CD8-positive, alpha-beta memory T cell (primary cell): ENCODE results near the gene PDGFD. TPM values are rescaled to one million over a fixed set of nuclear protein-coding genes. Genes with fewer than 3 reads are reported as not detected.

Experiments
- CTCF ChIA-PET: fragments of 350-600 bp; sonication (Branson Sonifier 250); formaldehyde crosslinking; loops from one replicate; lab custom pipeline; 2021; ENCODE audit warnings: antibody characterized with exemption; lab: Charles Lee
- POLR2A ChIA-PET: fragments of 350-600 bp; sonication (Branson Sonifier 250); formaldehyde crosslinking; loops from one replicate; lab custom pipeline; 2021; ENCODE audit warnings: antibody characterized with exemption; lab: Charles Lee
- DNase-seq, 5 donors: peaks; one replicate each; pipeline versions ENCODE4 v3.0.0 to v3.0.0-alpha.2; 2020 to 2022; ENCODE audit warnings: mixed read lengths in 1 of 5
- H3K27ac ChIP-seq: one replicate; pipeline ENCODE4 v1.7.0; 2013; ENCODE audit warnings: low read depth, mild to moderate bottlenecking, low read length, moderate library complexity
- H3K27me3 ChIP-seq: 2 replicates; pipeline ENCODE4 v1.7.0; 2013; ENCODE audit warnings: low read length, mild to moderate bottlenecking; ENCODE audit not compliant: insufficient read depth, poor library complexity, severe bottlenecking
- H3K36me3 ChIP-seq: 2 replicates; pipeline ENCODE4 v1.7.0; 2013; ENCODE audit warnings: mild to moderate bottlenecking, low read length, moderate library complexity; ENCODE audit not compliant: insufficient read depth
- H3K4me1 ChIP-seq: 2 replicates; pipeline ENCODE4 v1.7.0; 2013; ENCODE audit warnings: mild to moderate bottlenecking, low read length, moderate library complexity; ENCODE audit not compliant: insufficient read depth
- H3K4me3 ChIP-seq: 2 replicates; pipeline ENCODE4 v1.7.0; 2013; ENCODE audit warnings: mild to moderate bottlenecking, low read length
- H3K9me3 ChIP-seq: 2 replicates; pipeline ENCODE4 v1.7.0; 2013; ENCODE audit warnings: mild to moderate bottlenecking, low read length
- H3K27ac Mint-ChIP-seq, 8 donors: one replicate each; pipeline ENCODE4 v1.8.0; 2020 to 2021; ENCODE audit warnings: mixed read lengths in 8 of 8, mild to moderate bottlenecking in 6 of 8, inconsistent platforms in 3 of 8, moderate library complexity in 3 of 8
- H3K27me3 Mint-ChIP-seq, 2 donors: one replicate each; pipeline ENCODE4 v1.8.0; 2020 to 2021; ENCODE audit warnings: mixed read lengths in 2 of 2, mild to moderate bottlenecking in 1 of 2, moderate library complexity in 1 of 2
- H3K36me3 Mint-ChIP-seq, 3 donors: one replicate each; pipeline ENCODE4 v1.8.0; 2020 to 2021; ENCODE audit warnings: mixed read lengths in 3 of 3, inconsistent platforms in 1 of 3, mild to moderate bottlenecking in 1 of 3
- H3K4me1 Mint-ChIP-seq, 3 donors: one replicate each; pipeline ENCODE4 v1.8.0; 2020 to 2021; ENCODE audit warnings: mixed read lengths in 3 of 3, inconsistent platforms in 1 of 3, mild to moderate bottlenecking in 1 of 3
- H3K4me3 Mint-ChIP-seq, 7 donors: one replicate each; pipeline ENCODE4 v1.8.0; 2020 to 2021; ENCODE audit warnings: mixed read lengths in 7 of 7, mild to moderate bottlenecking in 6 of 7, moderate library complexity in 4 of 7, inconsistent platforms in 2 of 7
- H3K9me3 Mint-ChIP-seq, 5 donors: one replicate each; pipeline ENCODE4 v1.8.0; 2020 to 2022; ENCODE audit warnings: mixed read lengths in 5 of 5, mild to moderate bottlenecking in 3 of 5, moderate library complexity in 2 of 5, inconsistent platforms in 1 of 5
- polyA plus RNA-seq: library from polyadenylated mRNA; unstranded; fragments of 300-500 nt; fragmentation: Illumina TruSeq; gene quantifications from one replicate; pipeline ENCODE4 v1.2.3, GENCODE V29; 2021
- total RNA-seq, 2 experiments: library from RNA; stranded (reverse); gene quantifications; one replicate each; pipeline ENCODE4 v1.2.3, GENCODE V29; 2021

Gene PDGFD
- total and polyA plus RNA-seq, 3 experiments from 2014 or later: 0.15 to 8.1 (median 0.29) TPM

DNA sequence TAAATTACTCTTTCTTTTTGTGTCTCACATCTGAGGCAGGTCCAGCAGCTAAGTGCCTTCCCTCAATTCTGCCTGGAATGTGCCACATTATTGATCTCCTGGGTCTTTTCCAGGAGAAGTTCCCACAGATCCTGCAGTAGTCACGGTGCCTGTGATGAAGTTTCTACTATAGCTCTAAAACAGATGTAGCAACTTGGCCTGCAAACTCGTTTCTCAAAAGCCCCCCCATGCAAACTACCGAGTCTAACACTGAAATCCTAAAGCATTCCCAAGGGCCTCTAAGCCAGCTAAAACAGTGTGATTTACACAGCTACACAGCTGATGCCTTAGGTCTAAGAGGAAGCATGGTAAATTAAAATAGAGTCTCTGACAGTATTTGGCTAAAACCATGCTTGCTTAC, 73.2 kb downstream of the PDGFD start:
- ChIA-PET CTCF (no interaction called here), POLR2A (no interaction called here)
- no peak overlapping the region for H3K27ac ChIP-seq
- H3K4me3 ChIP-seq: no peak overlapping the region
- H3K36me3 ChIP-seq: no peaks in the 10 kb centered on the region
- Mint-ChIP-seq H3K36me3 (no peaks in the 10 kb centered on the region), H3K27ac (no peak overlapping the region), H3K27me3 (peaks cover 0 to 2% of the 10 kb centered on the region in 2 donors), H3K4me3 (no peak overlapping the region), H3K4me1 (no peaks in the 10 kb centered on the region), H3K9me3 (no peaks in the 10 kb centered on the region)
- no peaks in the 10 kb centered on the region for H3K4me1 ChIP-seq
- DNase-seq: no peak
- H3K9me3 ChIP-seq: no peaks in the 10 kb centered on the region
- H3K27me3 ChIP-seq: no peaks in the 10 kb centered on the region

DNA sequence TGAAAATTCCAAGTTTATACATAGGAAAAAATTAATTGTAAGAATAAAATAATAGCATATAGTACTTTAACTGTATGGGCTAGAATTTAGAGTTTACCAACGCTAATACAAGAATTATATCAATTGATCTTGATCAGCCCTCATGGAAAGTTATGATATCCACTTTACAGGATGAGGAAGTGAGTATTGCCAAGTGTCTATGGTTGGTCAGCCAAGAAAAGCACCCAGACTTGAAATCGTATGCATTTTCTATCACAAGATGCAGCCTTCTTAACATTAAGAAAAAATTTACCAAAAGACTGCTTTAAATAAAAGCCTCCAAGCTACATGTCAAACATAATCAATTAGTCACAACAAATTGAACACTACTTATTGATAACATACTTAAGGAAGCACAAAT, 74.5 kb downstream of the PDGFD start:
- Mint-ChIP-seq H3K9me3 (no peaks in the 10 kb centered on the region), H3K36me3 (no peaks in the 10 kb centered on the region), H3K4me3 (no peak overlapping the region), H3K27ac (no peak overlapping the region), H3K27me3 (peaks cover 0 to 2% of the 10 kb centered on the region in 2 donors), H3K4me1 (no peaks in the 10 kb centered on the region)
- POLR2A ChIA-PET: no interaction called here
- H3K27ac ChIP-seq: no peak overlapping the region
- no peaks in the 10 kb centered on the region for H3K9me3 ChIP-seq
- no peaks in the 10 kb centered on the region for H3K27me3 ChIP-seq
- H3K4me3 ChIP-seq: no peak overlapping the region
- H3K4me1 ChIP-seq: no peaks in the 10 kb centered on the region
- no peaks in the 10 kb centered on the region for H3K36me3 ChIP-seq
- DNase-seq: no peak
- CTCF ChIA-PET: no interaction called here

DNA sequence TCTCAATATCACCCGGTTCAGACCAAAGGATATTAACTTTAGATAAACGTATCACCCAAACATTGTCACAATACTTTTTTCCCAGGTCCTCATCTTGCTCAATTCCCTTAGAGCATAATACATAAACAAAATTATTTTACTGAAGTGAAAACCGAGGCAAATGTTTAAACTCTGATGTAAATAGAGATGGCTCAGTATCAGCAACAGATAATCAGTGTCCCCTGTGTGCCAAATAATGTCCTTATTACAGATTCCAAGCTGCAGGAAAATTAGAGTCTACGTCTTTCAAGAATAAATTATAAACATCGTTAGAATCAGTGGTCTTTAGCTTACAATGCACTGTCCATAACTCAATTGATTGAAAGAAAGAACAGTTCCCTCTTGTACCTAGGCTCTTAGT, 77.3 kb downstream of the PDGFD start:
- no peak overlapping the region for H3K4me3 Mint-ChIP-seq
- H3K36me3 Mint-ChIP-seq: no peaks in the 10 kb centered on the region
- H3K36me3 ChIP-seq: no peaks in the 10 kb centered on the region
- H3K9me3 Mint-ChIP-seq: no peaks in the 10 kb centered on the region
- no peaks in the 10 kb centered on the region for H3K4me1 ChIP-seq
- no peak overlapping the region for H3K27ac ChIP-seq
- no peaks in the 10 kb centered on the region for H3K27me3 Mint-ChIP-seq
- ChIA-PET POLR2A (no interaction called here), CTCF (no interaction called here)
- DNase-seq: no peak
- no peaks in the 10 kb centered on the region for H3K9me3 ChIP-seq
- H3K4me3 ChIP-seq: no peak overlapping the region
- H3K27ac Mint-ChIP-seq: no peak overlapping the region
- H3K4me1 Mint-ChIP-seq: no peaks in the 10 kb centered on the region
- no peaks in the 10 kb centered on the region for H3K27me3 ChIP-seq

DNA sequence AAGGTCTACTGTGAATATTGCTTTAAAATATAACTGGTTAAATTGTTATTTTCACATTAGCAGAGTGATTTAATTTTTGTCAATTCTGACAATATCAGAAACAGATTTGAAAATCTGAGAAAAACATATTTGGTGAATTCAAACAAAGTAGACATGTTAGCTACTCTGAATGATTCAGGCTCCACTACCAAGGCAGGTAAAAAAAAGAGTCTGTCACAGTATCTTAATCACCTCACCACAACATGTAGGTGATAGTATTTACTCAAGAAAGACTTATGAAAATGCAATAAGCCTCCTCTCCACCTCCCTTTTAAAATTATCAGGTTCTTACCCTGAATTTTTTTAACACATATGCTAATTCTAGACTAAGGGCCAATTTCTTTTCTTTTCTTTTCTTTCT, 85.0 kb downstream of the PDGFD start:
- H3K4me1 Mint-ChIP-seq: no peaks in the 10 kb centered on the region
- Histone ChIP-seq H3K4me1 (no peaks in the 10 kb centered on the region), H3K4me3 (no peak overlapping the region), H3K36me3 (no peaks in the 10 kb centered on the region), H3K9me3 (no peaks in the 10 kb centered on the region), H3K27me3 (no peaks in the 10 kb centered on the region), H3K27ac (no peak overlapping the region)
- H3K27me3 Mint-ChIP-seq: no peaks in the 10 kb centered on the region
- no peaks in the 10 kb centered on the region for H3K36me3 Mint-ChIP-seq
- CTCF ChIA-PET: no interaction called here
- H3K9me3 Mint-ChIP-seq: peaks cover 0 to 2% (median 0%) of the 10 kb centered on the region in 5 donors
- POLR2A ChIA-PET: no interaction called here
- DNase-seq: no peak
- H3K27ac Mint-ChIP-seq: no peak overlapping the region
- H3K4me3 Mint-ChIP-seq: no peak overlapping the region

DNA sequence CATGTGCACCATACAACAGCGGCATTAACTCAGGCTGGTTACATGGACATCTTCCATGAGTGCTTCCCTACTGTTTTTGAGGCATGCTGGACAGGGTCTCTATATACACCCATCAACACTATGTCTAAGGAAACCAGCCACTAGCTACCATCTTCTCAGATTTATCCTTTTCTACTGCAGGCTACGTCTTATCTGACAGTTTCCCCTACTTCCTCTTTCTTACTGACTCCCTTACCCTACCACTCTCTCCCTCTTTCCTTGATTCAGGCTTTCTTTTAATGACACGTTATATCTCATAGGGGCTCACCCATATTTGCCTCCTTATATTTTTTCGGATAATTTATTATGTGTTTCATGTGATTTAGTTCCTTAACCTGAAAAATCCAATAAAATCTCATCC, 85.7 kb downstream of the PDGFD start:
- Histone ChIP-seq H3K27ac (no peak overlapping the region), H3K4me3 (no peak overlapping the region), H3K27me3 (no peaks in the 10 kb centered on the region), H3K36me3 (no peaks in the 10 kb centered on the region), H3K4me1 (no peaks in the 10 kb centered on the region), H3K9me3 (no peaks in the 10 kb centered on the region)
- Mint-ChIP-seq H3K9me3 (peaks cover 0 to 2% (median 0%) of the 10 kb centered on the region in 5 donors), H3K4me1 (no peaks in the 10 kb centered on the region), H3K27ac (no peak overlapping the region), H3K36me3 (no peaks in the 10 kb centered on the region), H3K27me3 (no peaks in the 10 kb centered on the region), H3K4me3 (no peak overlapping the region)
- no peak for DNase-seq
- ChIA-PET POLR2A (no interaction called here), CTCF (no interaction called here)

DNA sequence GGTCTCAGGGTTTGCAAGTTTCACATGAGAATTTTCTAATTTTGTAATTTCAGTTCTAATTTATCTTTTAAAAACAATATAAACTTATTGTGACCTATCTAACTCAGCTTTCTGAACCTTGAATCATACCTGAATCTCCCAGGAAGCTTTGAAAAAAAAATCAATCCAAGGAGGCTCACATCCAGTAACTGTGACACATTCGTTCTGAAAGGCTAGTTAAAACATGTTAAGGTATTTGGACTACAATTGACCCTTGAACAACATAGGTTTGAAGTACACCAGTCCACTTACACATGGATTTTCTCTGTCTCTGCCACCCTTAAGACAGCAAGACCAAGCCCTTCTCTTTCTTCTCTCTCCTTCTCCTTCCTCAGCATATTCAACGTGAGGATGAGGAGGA, 87.5 kb downstream of the PDGFD start:
- CTCF ChIA-PET: no interaction called here

DNA sequence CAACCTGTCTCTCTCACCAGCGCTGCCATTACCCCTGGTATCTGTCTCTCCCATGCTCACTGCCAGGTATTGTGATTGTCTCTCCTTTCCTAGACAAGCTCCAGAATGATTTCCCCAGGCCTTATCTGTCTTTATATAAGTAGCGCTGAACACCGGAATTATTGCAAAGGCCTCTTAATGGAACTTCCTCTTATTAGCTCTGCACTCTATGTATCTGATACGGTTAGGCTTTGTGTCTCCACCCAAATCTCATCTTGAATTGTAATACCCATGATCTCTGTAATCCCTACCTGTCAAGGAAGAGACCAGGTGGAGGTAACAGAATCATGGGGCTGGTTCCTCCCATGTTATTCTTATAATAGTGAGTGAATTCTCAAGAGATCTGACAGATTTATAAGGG, 88.2 kb downstream of the PDGFD start:
- no peaks in the 10 kb centered on the region for H3K36me3 Mint-ChIP-seq
- CTCF ChIA-PET: no interaction called here
- DNase-seq: no peak
- no peak overlapping the region for H3K27ac Mint-ChIP-seq
- POLR2A ChIA-PET: no interaction called here
- Histone ChIP-seq H3K36me3 (no peaks in the 10 kb centered on the region), H3K9me3 (no peaks in the 10 kb centered on the region), H3K27me3 (no peaks in the 10 kb centered on the region), H3K4me3 (no peak overlapping the region), H3K4me1 (no peaks in the 10 kb centered on the region), H3K27ac (no peak overlapping the region)
- no peaks in the 10 kb centered on the region for H3K27me3 Mint-ChIP-seq
- peaks cover 0 to 2% (median 0%) of the 10 kb centered on the region in 5 donors for H3K9me3 Mint-ChIP-seq
- H3K4me3 Mint-ChIP-seq: no peak overlapping the region
- H3K4me1 Mint-ChIP-seq: no peaks in the 10 kb centered on the region

More for the DNA sequence above, 87.5 kb downstream of the PDGFD start:
- POLR2A ChIA-PET: no interaction called here
- Histone ChIP-seq H3K4me3 (no peak overlapping the region), H3K27me3 (no peaks in the 10 kb centered on the region), H3K36me3 (no peaks in the 10 kb centered on the region), H3K9me3 (no peaks in the 10 kb centered on the region), H3K27ac (no peak overlapping the region), H3K4me1 (no peaks in the 10 kb centered on the region)
- no peak for DNase-seq
- Mint-ChIP-seq H3K36me3 (no peaks in the 10 kb centered on the region), H3K4me3 (no peak overlapping the region), H3K27ac (no peak overlapping the region), H3K9me3 (peaks cover 0 to 2% (median 0%) of the 10 kb centered on the region in 5 donors), H3K27me3 (no peaks in the 10 kb centered on the region), H3K4me1 (no peaks in the 10 kb centered on the region)

DNA sequence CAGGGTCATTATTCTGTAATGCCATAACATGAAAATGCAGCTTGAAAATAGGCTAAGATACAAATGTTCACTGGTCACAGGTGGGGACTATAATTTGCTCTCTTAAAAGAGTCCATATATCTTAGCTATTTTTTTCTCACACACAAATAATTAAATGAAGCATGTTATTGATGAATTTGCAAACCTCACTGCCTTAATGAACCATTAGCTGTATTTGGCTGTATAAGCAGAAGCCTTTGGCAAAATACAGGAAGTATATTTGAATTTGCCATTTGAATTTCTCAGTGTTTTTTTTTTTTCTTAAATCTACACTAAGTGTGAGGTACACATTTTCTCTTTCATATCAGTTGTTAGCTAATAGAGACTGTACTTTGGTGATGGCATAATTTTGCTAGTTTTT, 88.9 kb downstream of the PDGFD start:
- Histone ChIP-seq H3K27ac (no peak overlapping the region), H3K27me3 (no peaks in the 10 kb centered on the region), H3K4me1 (no peaks in the 10 kb centered on the region), H3K9me3 (no peaks in the 10 kb centered on the region), H3K4me3 (no peak overlapping the region), H3K36me3 (no peaks in the 10 kb centered on the region)
- ChIA-PET CTCF (no interaction called here), POLR2A (no interaction called here)
- Mint-ChIP-seq H3K36me3 (no peaks in the 10 kb centered on the region), H3K4me1 (no peaks in the 10 kb centered on the region), H3K4me3 (no peak overlapping the region), H3K9me3 (peaks cover 0 to 2% (median 0%) of the 10 kb centered on the region in 5 donors), H3K27me3 (no peaks in the 10 kb centered on the region), H3K27ac (no peak overlapping the region)
- no peak for DNase-seq
